ENCODE data around the gene POLN.
"Not testable (repeated sequence)": the region's sequence is repeated elsewhere in the genome, so short reads cannot be mapped to it uniquely, and the experiment has no call there.

POLN gene

GRCh38 chr4:2250357-2251072 is 8.6 kb upstream of the POLN start:
- no peak for DNase-seq

- no peak for DNase-seq
Observed at GRCh38 chr4:2249526-2250356, 7.8 kb upstream of the POLN start.

DNA sequence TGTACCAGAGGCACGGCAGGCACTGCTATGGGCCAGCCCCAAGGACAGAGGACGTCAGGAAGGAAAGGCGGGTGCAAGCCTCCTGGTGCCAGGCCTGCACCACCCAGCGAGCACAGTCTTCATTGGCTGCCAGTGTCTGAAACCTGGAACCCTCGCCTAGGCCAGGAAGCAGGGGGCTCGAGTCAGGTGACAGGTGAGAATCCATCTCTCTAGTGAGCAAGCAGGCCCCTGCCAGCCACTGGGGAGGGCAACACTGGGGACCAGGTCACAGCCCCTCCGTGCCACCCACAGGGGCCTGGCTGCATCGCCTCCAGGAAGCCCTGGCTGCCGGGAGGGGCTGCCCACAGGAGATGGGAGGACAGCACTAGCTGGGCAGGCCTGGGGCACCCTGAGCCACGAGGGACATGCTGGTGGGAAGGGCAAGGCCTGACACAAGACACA is 6.9 kb upstream of the POLN start:
- DNase-seq = no peak

DNA sequence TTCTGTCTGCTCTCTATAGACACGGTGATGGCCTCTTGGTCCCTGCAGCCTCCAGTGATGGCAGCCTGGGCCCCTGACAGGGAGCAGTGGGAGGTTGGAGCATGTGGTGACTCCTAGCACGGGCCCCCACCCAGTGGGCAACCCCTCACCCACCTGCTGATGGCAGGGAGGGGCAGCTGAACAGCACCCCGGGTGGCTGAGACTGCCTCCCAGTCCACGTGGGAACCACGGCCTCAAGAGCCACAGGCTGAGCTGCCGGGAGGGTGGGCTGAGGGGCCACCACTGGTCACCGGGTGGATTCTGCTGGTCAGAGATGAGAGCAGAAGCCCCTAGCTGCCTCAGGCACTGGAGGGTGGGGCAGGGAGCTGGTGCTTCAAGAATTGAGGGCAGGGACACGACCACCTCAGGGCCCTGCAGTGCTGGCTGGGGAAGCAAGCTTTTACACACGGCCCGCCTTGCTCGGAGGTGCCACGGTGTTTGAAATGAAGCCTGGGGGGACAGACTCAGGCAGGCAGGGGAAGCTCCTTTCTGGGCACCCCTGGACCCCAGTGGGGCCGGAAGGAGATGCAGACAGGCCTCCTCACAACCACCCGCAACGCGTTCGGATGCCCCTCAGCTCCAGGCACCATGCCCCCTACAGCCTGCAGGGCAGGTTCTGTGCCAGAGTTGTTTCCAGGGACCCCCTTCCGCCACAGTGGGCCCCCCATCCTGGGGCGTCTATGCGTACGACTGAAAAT is 6.3 kb upstream of the POLN start:
- no peak for DNase-seq

DNA sequence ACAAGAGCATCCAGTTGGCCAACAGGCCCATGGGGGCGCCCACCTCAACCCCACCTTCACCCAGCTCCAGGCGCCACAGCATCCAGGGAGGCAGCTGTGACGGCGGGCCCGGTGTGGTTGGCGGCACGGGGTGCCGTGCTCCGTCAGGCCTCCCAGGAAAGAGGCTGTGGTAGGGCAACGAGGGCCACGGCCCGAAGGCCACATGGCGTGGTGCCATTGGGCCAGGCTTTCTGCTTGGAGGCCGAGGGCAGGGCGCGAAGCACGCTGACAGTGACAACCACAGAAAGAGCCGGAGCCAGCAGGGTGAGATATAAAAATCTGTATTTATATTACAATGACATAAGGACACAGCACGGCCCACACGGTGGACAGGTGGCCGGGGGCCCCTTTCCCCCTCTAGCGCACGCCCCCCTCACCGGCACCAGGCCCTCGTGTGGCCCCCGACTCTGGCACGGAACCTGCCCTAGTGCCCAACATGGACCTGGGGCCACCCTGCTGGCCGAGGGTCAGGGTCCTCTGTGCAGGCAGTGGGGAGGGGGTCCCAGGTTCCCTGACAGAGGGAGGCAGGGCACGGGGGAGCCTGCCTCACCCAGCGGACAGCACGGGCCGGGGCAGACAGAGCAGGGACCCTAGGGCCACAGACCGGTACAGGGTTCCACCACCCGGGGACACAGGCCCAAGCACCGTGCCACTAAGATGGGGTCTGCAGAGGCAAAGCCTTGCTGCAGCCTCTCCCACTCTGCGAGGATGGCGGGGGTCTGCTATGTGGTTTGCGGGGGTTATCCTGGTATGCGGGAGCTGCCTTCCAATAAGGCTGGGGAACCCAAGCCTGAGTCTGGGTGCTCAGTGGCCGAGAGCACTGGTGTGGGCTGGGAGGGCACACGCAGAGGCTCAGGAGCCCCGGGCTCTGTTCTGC is 5.5 kb upstream of the POLN start:
- DNase-seq = no peak

DNA sequence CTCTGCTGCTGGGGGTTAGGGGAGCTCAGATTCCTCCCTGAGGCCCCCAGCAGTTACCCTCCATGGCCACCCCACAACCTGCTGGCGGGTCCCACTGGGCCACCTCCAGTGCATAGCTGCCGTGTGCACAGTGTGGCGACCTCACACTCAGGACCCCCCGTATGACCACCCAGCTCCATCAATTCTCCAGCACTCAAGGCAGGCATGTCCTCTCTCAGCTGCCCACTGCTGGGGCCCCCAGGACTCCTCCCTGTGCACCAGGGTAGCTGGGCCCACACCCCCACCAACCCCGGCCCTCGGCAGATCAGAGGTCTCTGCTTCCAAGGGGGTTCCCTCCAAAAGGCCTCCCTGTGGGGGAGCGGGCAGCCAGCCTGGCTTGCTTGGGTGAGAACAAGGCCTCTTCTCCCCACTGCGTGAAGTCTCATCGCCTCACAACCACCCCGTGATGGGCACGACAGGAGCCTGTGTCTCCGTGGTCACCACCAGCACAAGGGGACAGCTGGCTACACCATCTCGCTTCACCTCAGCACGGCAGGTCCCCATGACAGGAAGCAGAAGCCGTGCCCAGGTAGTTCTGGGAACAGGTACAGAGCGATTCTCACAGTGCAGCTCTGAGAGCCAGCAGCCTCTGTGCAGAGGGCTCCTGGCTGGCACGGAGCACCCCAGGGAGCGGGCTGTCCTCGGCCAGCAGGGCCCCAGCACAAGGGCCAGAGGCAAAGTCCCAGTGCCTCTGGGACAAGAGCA is 4.6 kb upstream of the POLN start:
- no peak for DNase-seq

- DNase-seq = no peak
Observed at GRCh38 chr4:2245787-2246275, 3.9 kb upstream of the POLN start.

DNA sequence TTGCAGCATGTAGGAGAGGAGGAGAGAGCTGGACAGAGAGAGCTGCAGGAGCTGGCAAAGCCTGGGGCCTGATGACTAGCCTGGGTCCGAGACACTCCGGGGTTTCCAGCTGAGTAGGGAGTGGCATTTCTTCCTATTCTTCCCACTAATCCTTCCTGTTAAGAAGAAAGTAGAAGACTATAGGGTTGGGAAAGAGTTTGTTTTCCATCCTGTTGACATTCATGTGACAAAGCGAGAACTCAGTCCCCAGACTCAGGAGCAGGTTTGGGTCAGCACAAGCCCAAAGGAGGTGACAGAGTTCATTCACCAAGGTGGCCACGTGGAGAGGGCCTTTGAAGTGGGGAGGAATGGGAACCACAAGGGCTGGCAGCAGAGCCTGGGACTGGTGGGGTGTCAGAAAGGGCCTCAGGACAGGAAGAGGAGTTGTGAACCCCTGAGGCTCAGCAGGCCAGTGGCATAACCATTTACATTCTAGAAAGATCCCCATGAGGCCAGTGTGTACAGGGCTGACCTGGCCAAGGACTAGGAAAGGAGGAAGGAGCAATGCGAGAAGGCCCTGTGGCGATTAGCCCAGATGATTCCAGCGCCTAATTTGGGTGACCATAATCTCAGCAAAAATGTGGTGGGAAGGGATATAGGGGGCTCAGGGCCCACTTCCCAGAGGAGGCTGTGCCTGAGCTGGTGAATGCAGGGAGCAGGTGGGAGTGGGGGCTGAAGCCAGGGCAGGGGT is 3.3 kb upstream of the POLN start:
- no peak for DNase-seq

- peak; percentile 43 for DNase-seq
Observed at GRCh38 chr4:2243681-2244380, 1.9 kb upstream of the POLN start.

GRCh38 chr4:2241003-2241402 is 918 bp downstream of the POLN start:
- no peak for DNase-seq

- no peak for DNase-seq
Observed at GRCh38 chr4:2236944-2237666, 4.8 kb downstream of the POLN start.

GRCh38 chr4:2231082-2231481 is 10.8 kb downstream of the POLN start:
- DNase-seq = no peak

GRCh38 chr4:2226261-2226660 is 15.7 kb downstream of the POLN start:
- DNase-seq = peak; percentile 40

- DNase-seq = peak; percentile 75
Observed at GRCh38 chr4:2222838-2223237, 19.1 kb downstream of the POLN start.

GRCh38 chr4:2221378-2221777 is 20.5 kb downstream of the POLN start:
- not testable (repeated sequence) for DNase-seq

- DNase-seq = peak; percentile 71
Observed at GRCh38 chr4:2220016-2220630, 21.8 kb downstream of the POLN start.

DNA sequence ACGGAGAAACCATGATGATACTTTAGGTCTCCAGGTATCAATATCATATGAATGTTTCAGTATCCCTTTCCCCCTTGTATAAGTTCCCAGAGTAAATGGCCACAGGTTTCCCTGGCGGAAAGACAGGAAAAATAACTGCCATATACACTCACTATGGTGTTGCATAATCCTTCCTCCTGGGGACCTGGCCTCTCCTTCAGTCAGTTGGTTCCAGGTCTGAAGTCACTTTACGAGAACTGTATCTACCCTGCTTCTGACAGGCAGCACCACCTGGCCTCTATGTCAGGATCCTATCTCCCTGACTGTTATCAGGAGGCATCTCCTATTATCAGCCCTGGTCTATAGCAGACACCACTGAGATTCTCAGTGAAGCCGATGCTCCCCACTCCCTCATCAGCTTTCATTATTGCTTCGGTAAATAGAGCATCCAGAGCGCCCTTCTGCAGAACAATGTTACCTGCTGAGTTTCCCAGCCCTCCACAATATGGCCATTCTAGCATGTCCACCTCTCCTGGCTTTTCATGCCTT is 22.6 kb downstream of the POLN start:
- DNase-seq = peak; percentile 11

GRCh38 chr4:2218436-2218835 is 23.5 kb downstream of the POLN start:
- no peak for DNase-seq

- no peak for DNase-seq
Observed at GRCh38 chr4:2217726-2218125, 24.2 kb downstream of the POLN start.
